ENCODE measurements around the gene C14orf39. TPM values are rescaled to one million over a fixed set of nuclear protein-coding genes. Genes with fewer than 3 reads are reported as not detected.
"Not testable (repeated sequence)": the region's sequence is repeated elsewhere in the genome, so short reads cannot be mapped to it uniquely, and the experiment has no call there.

Gene C14orf39
- total RNA-seq, 1 donor from 2014 or later: not detected

DNA sequence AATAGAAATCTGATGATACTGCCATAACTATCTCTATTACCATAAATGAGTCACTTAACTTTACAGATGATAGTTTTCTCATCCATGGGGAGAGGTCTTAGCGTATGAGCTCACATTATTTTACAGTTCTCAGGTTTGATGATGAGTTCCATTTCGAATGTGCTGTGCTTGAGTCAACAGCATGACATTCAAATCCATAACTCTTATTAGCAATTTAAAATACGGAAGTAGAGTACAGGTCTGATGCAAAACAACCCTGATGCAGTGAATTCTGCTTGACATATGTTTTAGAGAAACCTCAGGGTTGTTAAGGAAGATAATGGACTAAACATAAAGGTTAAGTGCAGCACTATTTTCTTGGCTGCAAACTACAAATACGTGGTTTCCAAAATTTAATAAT lies 30.0 kb downstream of the C14orf39 start:
- no peak overlapping the region for H3K27ac Mint-ChIP-seq
- H3K4me3 Mint-ChIP-seq: no peak overlapping the region
- no peak for DNase-seq
- H3K9me3 Mint-ChIP-seq: peaks cover 1% of the 10 kb centered on the region
- ChIA-PET POLR2A (no interaction called here), CTCF (no interaction called here)
- intact Hi-C loops (cut with micrococcal nuclease): no loop called here
- H3K4me1 Mint-ChIP-seq: no peaks in the 10 kb centered on the region
- ATAC-seq (ENCODE audit: low read depth): no peak
- H3K36me3 Mint-ChIP-seq (ENCODE audit: low read depth): no peaks in the 10 kb centered on the region
- TF ChIP-seq, protein P1, sequence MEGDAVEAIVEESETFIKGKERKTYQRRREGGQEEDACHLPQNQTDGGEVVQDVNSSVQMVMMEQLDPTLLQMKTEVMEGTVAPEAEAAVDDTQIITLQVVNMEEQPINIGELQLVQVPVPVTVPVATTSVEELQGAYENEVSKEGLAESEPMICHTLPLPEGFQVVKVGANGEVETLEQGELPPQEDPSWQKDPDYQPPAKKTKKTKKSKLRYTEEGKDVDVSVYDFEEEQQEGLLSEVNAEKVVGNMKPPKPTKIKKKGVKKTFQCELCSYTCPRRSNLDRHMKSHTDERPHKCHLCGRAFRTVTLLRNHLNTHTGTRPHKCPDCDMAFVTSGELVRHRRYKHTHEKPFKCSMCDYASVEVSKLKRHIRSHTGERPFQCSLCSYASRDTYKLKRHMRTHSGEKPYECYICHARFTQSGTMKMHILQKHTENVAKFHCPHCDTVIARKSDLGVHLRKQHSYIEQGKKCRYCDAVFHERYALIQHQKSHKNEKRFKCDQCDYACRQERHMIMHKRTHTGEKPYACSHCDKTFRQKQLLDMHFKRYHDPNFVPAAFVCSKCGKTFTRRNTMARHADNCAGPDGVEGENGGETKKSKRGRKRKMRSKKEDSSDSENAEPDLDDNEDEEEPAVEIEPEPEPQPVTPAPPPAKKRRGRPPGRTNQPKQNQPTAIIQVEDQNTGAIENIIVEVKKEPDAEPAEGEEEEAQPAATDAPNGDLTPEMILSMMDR (IDR thresholded peaks at IDR 0.05): no peak
- peaks cover 5% of the 10 kb centered on the region for H3K27me3 Mint-ChIP-seq

DNA sequence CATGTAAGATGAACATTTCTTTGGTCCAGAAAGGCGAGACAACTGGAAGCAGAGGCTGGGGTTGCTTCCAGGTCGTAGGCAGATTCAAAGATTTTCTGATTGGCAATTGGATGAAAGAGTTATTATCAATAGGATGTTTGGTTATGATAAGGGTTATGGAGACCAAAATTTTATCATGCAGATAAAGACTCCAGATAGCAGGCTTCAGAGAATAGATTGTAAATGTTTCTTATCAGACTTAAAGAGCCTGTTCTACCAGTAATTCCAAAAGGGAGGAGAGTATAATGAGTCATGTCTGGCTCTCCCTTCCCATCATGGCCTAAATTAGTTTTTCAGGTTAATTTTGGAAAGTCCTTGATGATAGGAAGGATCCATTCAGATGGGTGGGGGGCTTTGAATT lies 55.6 kb downstream of the C14orf39 start:
- intact Hi-C loops (cut with micrococcal nuclease): no loop called here
- H3K27me3 Mint-ChIP-seq: no peaks in the 10 kb centered on the region
- H3K36me3 Mint-ChIP-seq (ENCODE audit: low read depth): no peaks in the 10 kb centered on the region
- TF ChIP-seq, protein P1 (IDR thresholded peaks at IDR 0.05): no peak
- peaks cover 5% of the 10 kb centered on the region for H3K9me3 Mint-ChIP-seq
- DNase-seq (no peak), ATAC-seq (ENCODE audit: low read depth) (no peak)
- H3K4me1 Mint-ChIP-seq: no peaks in the 10 kb centered on the region
- CTCF ChIA-PET: no interaction called here
- H3K27ac Mint-ChIP-seq: no peak overlapping the region
- no peak overlapping the region for H3K4me3 Mint-ChIP-seq
- POLR2A ChIA-PET: no interaction called here

DNA sequence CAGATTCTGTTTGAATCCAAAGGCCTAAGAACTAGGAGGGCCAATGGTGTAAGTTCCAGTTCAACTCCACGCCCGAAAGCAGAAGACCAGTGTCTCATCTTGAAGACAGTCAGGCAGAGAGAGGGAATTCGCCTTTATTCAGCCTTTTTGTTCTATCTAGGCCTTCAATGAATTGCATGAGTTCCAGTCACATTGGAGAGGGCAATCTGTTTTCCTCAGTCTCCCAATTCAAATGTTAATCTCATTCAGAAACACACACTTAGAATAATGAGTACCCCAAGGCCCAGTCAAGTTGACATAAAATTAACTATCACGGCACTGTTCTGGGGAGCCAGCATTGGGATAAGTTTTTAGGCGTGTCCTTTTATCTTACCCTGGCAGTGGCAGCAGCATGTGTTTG lies 65.8 kb downstream of the C14orf39 start:
- Mint-ChIP-seq H3K4me1 (no peaks in the 10 kb centered on the region), H3K27ac (no peak overlapping the region), H3K36me3 (ENCODE audit: low read depth) (no peaks in the 10 kb centered on the region), H3K27me3 (peaks cover 4% of the 10 kb centered on the region), H3K9me3 (no peaks in the 10 kb centered on the region), H3K4me3 (no peak overlapping the region)
- intact Hi-C loops (cut with micrococcal nuclease): no loop called here
- DNase-seq: no peak
- TF ChIP-seq, protein P1 (IDR thresholded peaks at IDR 0.05): no peak
- ATAC-seq (ENCODE audit: low read depth): no peak
- POLR2A ChIA-PET: no interaction called here
- CTCF ChIA-PET: no interaction called here

DNA sequence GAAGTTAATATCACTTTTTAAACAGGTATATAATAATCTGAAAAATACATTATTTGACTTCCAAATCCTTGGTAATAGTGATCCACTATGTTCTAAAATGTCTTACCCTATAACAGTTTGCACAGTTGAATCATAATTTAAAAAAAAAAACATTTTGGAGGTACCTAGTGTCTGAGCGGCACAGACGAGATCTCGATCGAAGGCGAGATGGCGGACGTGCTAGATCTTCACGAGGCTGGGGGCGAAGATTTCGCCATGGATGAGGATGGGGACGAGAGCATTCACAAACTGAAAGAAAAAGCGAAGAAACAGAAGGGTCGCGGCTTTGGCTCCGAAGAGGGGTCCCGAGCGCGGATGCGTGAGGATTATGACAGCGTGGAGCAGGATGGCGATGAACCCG lies 88.3 kb downstream of the C14orf39 start:
- H3K27me3 Mint-ChIP-seq; DNase-seq; POLR2A ChIA-PET; H3K36me3 Mint-ChIP-seq (ENCODE audit: low read depth); H3K4me3 Mint-ChIP-seq; CTCF ChIA-PET; H3K4me1 Mint-ChIP-seq; intact Hi-C loops (cut with micrococcal nuclease); H3K27ac Mint-ChIP-seq: not testable (repeated sequence)
- peak; percentile 79 for ATAC-seq (ENCODE audit: low read depth)
- peaks cover 11% of the 10 kb centered on the region for H3K9me3 Mint-ChIP-seq

GRCh38 chr14:60396718-60397343 lies 89.0 kb downstream of the C14orf39 start:
- no peak overlapping the region for H3K27ac Mint-ChIP-seq
- H3K9me3 Mint-ChIP-seq: peaks cover 11% of the 10 kb centered on the region
- intact Hi-C loops (cut with micrococcal nuclease): no loop called here
- no peaks in the 10 kb centered on the region for H3K4me1 Mint-ChIP-seq
- no peaks in the 10 kb centered on the region for H3K36me3 Mint-ChIP-seq (ENCODE audit: low read depth)
- ChIA-PET POLR2A (no interaction called here), CTCF (no interaction called here)
- ATAC-seq (ENCODE audit: low read depth): no peak
- TF ChIP-seq, protein P1 (IDR thresholded peaks at IDR 0.05): no peak
- peaks cover 4% of the 10 kb centered on the region for H3K27me3 Mint-ChIP-seq
- DNase-seq: no peak
- H3K4me3 Mint-ChIP-seq: no peak overlapping the region

Other genes starting within 250 kb of the C14orf39 start
- gene PPM1A, start 236.8 kb downstream of the C14orf39 start, total RNA-seq: 40.1 and 47.5 TPM in 2 replicates
- gene SIX6, start 23.1 kb upstream of the C14orf39 start, total RNA-seq: not detected in 2 replicates
- gene SIX1, start 163.4 kb upstream of the C14orf39 start, total RNA-seq: not detected in 2 replicates
- gene SIX4, start 238.3 kb upstream of the C14orf39 start, total RNA-seq: not detected in 2 replicates
- gene MNAT1, start 248.7 kb upstream of the C14orf39 start, total RNA-seq: 33.6 and 37.1 TPM in 2 replicates

Data from activated B cell treated with CpG ODN at 0.5 μM for 24 hours (primary cell).